H1 (cell line): ENCODE measurements around the gene IQCH. TPM values are rescaled to one million over a fixed set of nuclear protein-coding genes. Genes with fewer than 3 reads are reported as not detected.

ENCODE experiments used
- CTCF ChIP-seq, 3 experiments: IDR thresholded peaks; 1 replicate in 2 of 3; 2 replicates in 1 of 3; pipeline versions ENCODE4 v1.5.1 to v1.6.1; 2011; ENCODE audit warnings: low read length in 3 of 3, mild to moderate bottlenecking in 3 of 3, inconsistent platforms in 2 of 3, low read depth in 1 of 3, moderate library complexity in 1 of 3; ENCODE audit not compliant: insufficient read depth in 1 of 3; ENCODE audit errors: control extremely low read depth in 1 of 3
- MAFK ChIP-seq: IDR thresholded peaks from 2 replicates; pipeline ENCODE4 v1.6.1; 2012; ENCODE audit warnings: low read depth, mild to moderate bottlenecking, improper control_type of control experiment, low read length
- SIRT6 ChIP-seq: IDR thresholded peaks from one replicate; pipeline ENCODE4 v1.7.1; 2012; ENCODE audit warnings: low read length, inconsistent platforms
- SUZ12 ChIP-seq: fragments of 200-600 bp; sonication (generic); IDR thresholded peaks from 2 replicates; pipeline ENCODE4 v1.6.1; 2012; ENCODE audit warnings: mild to moderate bottlenecking, inconsistent platforms, low read length, moderate library complexity, mixed read lengths
- polyA plus RNA-seq, 7 experiments: library from polyadenylated mRNA; depleted of rRNA in 3 of 7; stranded (reverse) in 5 of 7; unstranded in 2 of 7; fragments of >200 nt in 5 of 7; fragments of 200-250 nt in 2 of 7; gene quantifications; 1 replicate in 5 of 7; 2 replicates in 1 of 7; 4 replicates in 1 of 7; pipeline versions ENCODE4 v1.2.1 to v1.2.3, GENCODE V29; 2011 to 2013; ENCODE audit warnings: missing spikeins in 2 of 7, mixed read lengths in 2 of 7
- total RNA-seq: library from RNA; stranded (reverse); fragmentation: NEBNext Ultra II Directional; extraction: Animal tissue kit (Norgen Biotek cat#: 25700); gene quantifications from 2 replicates; pipeline ENCODE4 v1.2.1, GENCODE V29; 2021

IQCH gene
- total and polyA plus RNA-seq, 2 of the 8 experiments (the other 6 are each of a cell fraction or from before 2014, with no cell fraction given) = 0.60 to 1.9 TPM

DNA sequence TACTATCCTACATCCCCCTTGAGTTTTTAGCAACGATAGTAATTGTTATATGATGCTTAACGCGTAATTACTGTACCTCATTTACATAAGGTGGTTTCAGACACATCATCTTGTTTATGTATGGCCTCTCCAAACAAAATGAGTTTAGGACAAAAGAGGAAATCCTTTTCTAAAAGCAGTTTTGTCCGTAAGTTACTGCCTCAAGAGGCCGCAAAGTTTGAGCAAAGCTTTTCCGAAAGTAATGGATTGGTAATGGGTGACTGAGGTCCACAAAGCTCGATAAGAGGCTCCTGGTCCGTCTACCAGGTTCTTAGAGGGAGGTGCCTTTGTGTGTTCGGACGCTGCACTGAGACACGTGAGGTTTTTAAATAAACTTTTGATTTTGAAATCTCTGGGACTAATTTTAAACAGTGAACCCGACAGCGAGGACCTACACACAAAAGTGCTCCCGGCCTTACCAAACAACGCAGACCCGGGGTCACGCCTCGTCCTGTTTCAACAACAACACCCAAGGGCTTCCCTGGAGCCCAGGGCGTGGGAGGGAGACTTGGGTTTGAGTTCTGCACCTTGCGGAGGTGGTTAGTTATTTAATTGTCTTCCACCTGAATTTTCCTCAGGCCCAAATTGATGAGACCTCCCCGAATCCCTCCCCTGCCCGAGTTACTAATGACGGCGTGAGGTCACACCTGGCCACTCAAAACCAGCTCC lies 265.9 kb downstream of the IQCH start (continued):
- no peak for TF ChIP-seq CTCF (IDR thresholded peaks at IDR 0.05; ENCODE audit: control extremely low read depth in 1 of 3, insufficient read depth in 1 of 3, low read depth in 1 of 3, low read length in 3 of 3)
- no peak for TF ChIP-seq SIRT6
- no peak for TF ChIP-seq MAFK
- no peak for TF ChIP-seq SUZ12
